ENCODE measurements around the gene PJA1.

- TF ChIP-seq, protein P1, sequence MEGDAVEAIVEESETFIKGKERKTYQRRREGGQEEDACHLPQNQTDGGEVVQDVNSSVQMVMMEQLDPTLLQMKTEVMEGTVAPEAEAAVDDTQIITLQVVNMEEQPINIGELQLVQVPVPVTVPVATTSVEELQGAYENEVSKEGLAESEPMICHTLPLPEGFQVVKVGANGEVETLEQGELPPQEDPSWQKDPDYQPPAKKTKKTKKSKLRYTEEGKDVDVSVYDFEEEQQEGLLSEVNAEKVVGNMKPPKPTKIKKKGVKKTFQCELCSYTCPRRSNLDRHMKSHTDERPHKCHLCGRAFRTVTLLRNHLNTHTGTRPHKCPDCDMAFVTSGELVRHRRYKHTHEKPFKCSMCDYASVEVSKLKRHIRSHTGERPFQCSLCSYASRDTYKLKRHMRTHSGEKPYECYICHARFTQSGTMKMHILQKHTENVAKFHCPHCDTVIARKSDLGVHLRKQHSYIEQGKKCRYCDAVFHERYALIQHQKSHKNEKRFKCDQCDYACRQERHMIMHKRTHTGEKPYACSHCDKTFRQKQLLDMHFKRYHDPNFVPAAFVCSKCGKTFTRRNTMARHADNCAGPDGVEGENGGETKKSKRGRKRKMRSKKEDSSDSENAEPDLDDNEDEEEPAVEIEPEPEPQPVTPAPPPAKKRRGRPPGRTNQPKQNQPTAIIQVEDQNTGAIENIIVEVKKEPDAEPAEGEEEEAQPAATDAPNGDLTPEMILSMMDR (conservative IDR thresholded peaks at IDR 0.05; ENCODE audit: low read length): no peak
- no peak for TF ChIP-seq EZH2phosphoT487 (IDR thresholded peaks at IDR 0.05; ENCODE audit: borderline replicate concordance)
Measured at GRCh38 chrX:69203638-69204037, 38.4 kb upstream of the PJA1 start.

All from Loucy (cell line).